ENCODE results near the gene G3BP1. TPM values are rescaled to one million over a fixed set of nuclear protein-coding genes. Genes with fewer than 3 reads are reported as not detected.

Gene G3BP1
- total and polyA plus RNA-seq, 2 of the 13 experiments (the other 11 are each of a cell fraction or from before 2014, with no cell fraction given), result 36.7 to 320 TPM

GRCh38 chr5:151771259-151772028 lies at the start of gene G3BP1 (continued):
- no peak for TF ChIP-seq TAF15 (IDR thresholded peaks at IDR 0.05; ENCODE audit: low read depth, low read length, poor library complexity, severe bottlenecking)
- TF ChIP-seq PATZ1 (CRISPR knock-in tag; IDR thresholded peaks at IDR 0.05), result peak; percentile 46
- TF ChIP-seq KAT8 (CRISPR knock-in tag; IDR thresholded peaks at IDR 0.05), result peak; percentile 76
- no peak for TF ChIP-seq ZNF3 (CRISPR knock-in tag; IDR thresholded peaks at IDR 0.05)
- peak; percentile 83 for TF ChIP-seq SOX13 (IDR thresholded peaks at IDR 0.05)
- no peak for TF ChIP-seq SOX13 (CRISPR knock-in tag; conservative IDR thresholded peaks at IDR 0.05 in 1 of 2, IDR thresholded peaks at IDR 0.05 in 1 of 2)
- TF ChIP-seq MEIS1 (CRISPR knock-in tag; IDR thresholded peaks at IDR 0.05; ENCODE audit: borderline replicate concordance), result no peak
- 0 out of 2 replicates have a peak, but pooled peaks have one; percentile 36 for TF ChIP-seq ZNF264 (CRISPR knock-in tag; IDR thresholded peaks at IDR 0.05)
- TF ChIP-seq KAT7 (CRISPR knock-in tag; IDR thresholded peaks at IDR 0.05; ENCODE audit: borderline replicate concordance), result 0 out of 2 replicates have a peak, but pooled peaks have one; percentile 49
- no peak for TF ChIP-seq ZNF512B (CRISPR knock-in tag; IDR thresholded peaks at IDR 0.05; ENCODE audit: borderline replicate concordance)
- no peak for TF ChIP-seq PAWR (CRISPR knock-in tag; IDR thresholded peaks at IDR 0.05; ENCODE audit: borderline replicate concordance)
- peak; percentile 23; the same call in 1 of the 2 replicates for TF ChIP-seq ZNF331 (CRISPR knock-in tag; IDR thresholded peaks at IDR 0.05)
- no peak; the same call in 1 of the 2 replicates for TF ChIP-seq MYNN (CRISPR knock-in tag; IDR thresholded peaks at IDR 0.05; ENCODE audit: low read depth)
- TF ChIP-seq RELA (CRISPR knock-in tag; IDR thresholded peaks at IDR 0.05), result no peak
- TF ChIP-seq NRL (CRISPR knock-in tag; IDR thresholded peaks at IDR 0.05; ENCODE audit: borderline replicate concordance), result no peak
- 0 out of 2 replicates have a peak, but pooled peaks have one; percentile 13 for TF ChIP-seq RCOR2 (CRISPR knock-in tag; IDR thresholded peaks at IDR 0.05)
- TF ChIP-seq ZFP36L2 (CRISPR knock-in tag; IDR thresholded peaks at IDR 0.05), result no peak
- TF ChIP-seq BCLAF1 (IDR thresholded peaks at IDR 0.05), result no peak
- TF ChIP-seq CTCF (CRISPR knock-in tag; IDR thresholded peaks at IDR 0.05), result peak; percentile 89
- TF ChIP-seq ZNF124 (CRISPR knock-in tag; IDR thresholded peaks at IDR 0.05), result no peak

All from HepG2 (cell line).